ENCODE results near the gene PPP4R1. TPM values are rescaled to one million over a fixed set of nuclear protein-coding genes. Genes with fewer than 3 reads are reported as not detected.

The PPP4R1 gene
- total RNA-seq, 1 experiment from 2014 or later: 130 TPM

DNA sequence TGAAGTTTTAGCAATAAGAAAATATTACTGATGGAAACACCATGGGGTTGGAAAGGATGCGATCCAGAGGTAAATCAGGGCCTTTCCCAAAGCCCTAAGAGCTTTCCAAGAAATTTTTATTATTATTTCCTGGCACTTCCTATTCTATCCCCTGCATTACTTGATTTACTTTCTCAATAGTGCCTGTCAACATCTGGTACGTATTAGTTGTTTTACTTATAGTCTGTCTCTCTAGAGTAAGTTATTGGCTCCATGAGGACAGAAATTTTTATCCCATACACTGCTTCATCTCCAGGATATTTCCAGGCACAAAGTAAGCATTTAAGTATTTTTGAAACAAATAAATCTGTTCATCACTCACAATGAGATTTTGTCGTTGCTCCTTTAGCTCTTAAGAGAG is 18.1 kb downstream of the PPP4R1 start:
- Histone ChIP-seq H3K4me3 (no peak overlapping the region), H3K27me3 (replicated peaks) (no peaks in the 10 kb centered on the region), H3K27ac (no peak overlapping the region), H3K4me1 (replicated peaks) (peaks cover 21% of the 10 kb centered on the region), H3K36me3 (peaks cover 44% of the 10 kb centered on the region), H3K9me3 (replicated peaks) (no peaks in the 10 kb centered on the region)
- no peak for DNase-seq (ENCODE audit: low read depth in 1 of 2, low spot score in 2 of 2)

- no peaks in the 10 kb centered on the region for H3K9me3 ChIP-seq (replicated peaks)
- H3K4me1 ChIP-seq (replicated peaks): peaks cover 21% of the 10 kb centered on the region
- DNase-seq (ENCODE audit: low read depth in 1 of 2, low spot score in 2 of 2): no peak
- no peak overlapping the region for H3K27ac ChIP-seq
- H3K4me3 ChIP-seq: no peak overlapping the region
- H3K27me3 ChIP-seq (replicated peaks): no peaks in the 10 kb centered on the region
- peaks cover 48% of the 10 kb centered on the region for H3K36me3 ChIP-seq
These were observed 19.3 kb downstream of the PPP4R1 start for GRCh38 chr18:9594823-9595596.

- no peaks in the 10 kb centered on the region for H3K9me3 ChIP-seq (replicated peaks)
- no peaks in the 10 kb centered on the region for H3K4me1 ChIP-seq (replicated peaks)
- DNase-seq (ENCODE audit: low read depth in 1 of 2, low spot score in 2 of 2): no peak
- no peak overlapping the region for H3K27ac ChIP-seq
- no peak overlapping the region for H3K4me3 ChIP-seq
- peaks cover 90% of the 10 kb centered on the region for H3K36me3 ChIP-seq
- H3K27me3 ChIP-seq (replicated peaks): no peaks in the 10 kb centered on the region
These were observed 26.4 kb downstream of the PPP4R1 start for GRCh38 chr18:9587924-9588323.

GRCh38 chr18:9586814-9587213 is 27.5 kb downstream of the PPP4R1 start:
- Histone ChIP-seq H3K27ac (no peak overlapping the region), H3K27me3 (replicated peaks) (no peaks in the 10 kb centered on the region), H3K36me3 (peaks cover 90% of the 10 kb centered on the region), H3K4me1 (replicated peaks) (no peaks in the 10 kb centered on the region), H3K4me3 (no peak overlapping the region), H3K9me3 (replicated peaks) (no peaks in the 10 kb centered on the region)
- no peak for DNase-seq (ENCODE audit: low read depth in 1 of 2, low spot score in 2 of 2)

- Histone ChIP-seq H3K4me1 (replicated peaks) (no peaks in the 10 kb centered on the region), H3K4me3 (no peak overlapping the region), H3K27ac (no peak overlapping the region), H3K27me3 (replicated peaks) (no peaks in the 10 kb centered on the region), H3K9me3 (replicated peaks) (no peaks in the 10 kb centered on the region), H3K36me3 (peaks cover 81% of the 10 kb centered on the region)
- DNase-seq (ENCODE audit: low read depth in 1 of 2, low spot score in 2 of 2): no peak
These were observed 32.7 kb downstream of the PPP4R1 start for GRCh38 chr18:9581667-9582066.

- no peak for DNase-seq (ENCODE audit: low read depth in 1 of 2, low spot score in 2 of 2)
- Histone ChIP-seq H3K36me3 (peaks cover 84% of the 10 kb centered on the region), H3K9me3 (replicated peaks) (no peaks in the 10 kb centered on the region), H3K27ac (no peak overlapping the region), H3K4me1 (replicated peaks) (peaks cover 6% of the 10 kb centered on the region; the same call in 1 of the 2 replicates), H3K4me3 (no peak overlapping the region), H3K27me3 (replicated peaks) (no peaks in the 10 kb centered on the region)
These were observed 36.1 kb downstream of the PPP4R1 start for GRCh38 chr18:9578306-9578705.

DNA sequence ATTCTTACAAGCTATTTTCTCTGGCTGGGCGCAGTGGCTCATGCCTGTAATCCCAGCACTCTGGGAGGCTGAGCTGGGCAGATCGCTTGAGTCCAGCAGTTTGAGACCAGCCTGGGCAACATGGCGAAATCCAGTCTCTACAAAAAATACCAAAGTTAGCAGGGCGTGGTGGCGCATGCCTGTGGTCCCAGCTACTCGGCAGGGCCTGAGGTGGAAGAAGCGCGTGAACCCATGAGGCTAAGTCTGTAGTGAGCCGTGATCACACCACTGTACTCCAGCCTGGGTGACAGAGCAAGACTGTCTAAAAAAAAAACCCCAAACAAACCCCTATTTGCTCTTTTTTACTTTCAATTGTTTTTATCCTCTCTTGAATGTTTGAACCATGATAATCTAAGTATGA is 37.0 kb downstream of the PPP4R1 start:
- H3K4me1 ChIP-seq (replicated peaks): peaks cover 6% of the 10 kb centered on the region; the same call in 1 of the 2 replicates
- no peak for DNase-seq (ENCODE audit: low read depth in 1 of 2, low spot score in 2 of 2)
- H3K36me3 ChIP-seq: peaks cover 85% of the 10 kb centered on the region
- no peaks in the 10 kb centered on the region for H3K27me3 ChIP-seq (replicated peaks)
- no peak overlapping the region for H3K27ac ChIP-seq
- no peak overlapping the region for H3K4me3 ChIP-seq
- no peaks in the 10 kb centered on the region for H3K9me3 ChIP-seq (replicated peaks)

GRCh38 chr18:9575558-9575957 is 38.8 kb downstream of the PPP4R1 start:
- Histone ChIP-seq H3K27me3 (replicated peaks) (no peaks in the 10 kb centered on the region), H3K4me1 (replicated peaks) (peaks cover 6% of the 10 kb centered on the region; the same call in 1 of the 2 replicates), H3K27ac (no peak overlapping the region), H3K4me3 (no peak overlapping the region), H3K36me3 (peaks cover 87% of the 10 kb centered on the region), H3K9me3 (replicated peaks) (no peaks in the 10 kb centered on the region)
- peak; percentile 63 to 88 for DNase-seq (ENCODE audit: low read depth in 1 of 2, low spot score in 2 of 2)

- no peak overlapping the region for H3K27ac ChIP-seq
- H3K4me3 ChIP-seq: no peak overlapping the region
- DNase-seq (ENCODE audit: low read depth in 1 of 2, low spot score in 2 of 2): no peak
- no peaks in the 10 kb centered on the region for H3K9me3 ChIP-seq (replicated peaks)
- peaks cover 6% of the 10 kb centered on the region; the same call in 1 of the 2 replicates for H3K4me1 ChIP-seq (replicated peaks)
- peaks cover 87% of the 10 kb centered on the region for H3K36me3 ChIP-seq
- H3K27me3 ChIP-seq (replicated peaks): no peaks in the 10 kb centered on the region
These were observed 39.8 kb downstream of the PPP4R1 start for GRCh38 chr18:9574473-9575115.

DNA sequence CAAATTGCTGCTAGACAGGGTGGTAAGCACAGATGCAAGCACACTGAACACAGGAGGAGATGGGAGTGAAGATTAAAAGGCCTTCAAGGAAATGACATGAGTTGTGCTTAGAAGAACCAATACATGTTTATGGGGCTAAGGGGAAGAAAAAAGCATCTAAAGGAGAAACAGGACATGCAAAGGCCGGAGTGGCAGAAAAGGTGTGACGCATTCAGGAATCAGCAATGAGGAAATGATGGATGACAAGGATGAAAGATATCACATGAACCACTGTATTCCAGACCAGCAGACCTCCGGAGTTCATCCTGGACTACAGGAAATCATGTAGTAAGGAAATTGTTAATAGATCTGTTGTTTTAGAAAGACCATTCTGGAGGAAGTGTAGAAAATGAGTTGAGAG is 42.8 kb downstream of the PPP4R1 start:
- Histone ChIP-seq H3K9me3 (replicated peaks) (no peaks in the 10 kb centered on the region), H3K4me1 (replicated peaks) (peaks cover 6% of the 10 kb centered on the region; the same call in 1 of the 2 replicates), H3K27me3 (replicated peaks) (no peaks in the 10 kb centered on the region), H3K36me3 (peaks cover 92% of the 10 kb centered on the region), H3K4me3 (no peak overlapping the region), H3K27ac (no peak overlapping the region)
- DNase-seq (ENCODE audit: low read depth in 1 of 2, low spot score in 2 of 2): no peak

GRCh38 chr18:9570255-9570654 is 44.1 kb downstream of the PPP4R1 start:
- Histone ChIP-seq H3K9me3 (replicated peaks) (no peaks in the 10 kb centered on the region), H3K27me3 (replicated peaks) (no peaks in the 10 kb centered on the region), H3K4me3 (no peak overlapping the region), H3K27ac (no peak overlapping the region), H3K4me1 (replicated peaks) (no peaks in the 10 kb centered on the region), H3K36me3 (peaks cover 90% of the 10 kb centered on the region)
- no peak for DNase-seq (ENCODE audit: low read depth in 1 of 2, low spot score in 2 of 2)

GRCh38 chr18:9569178-9569577 is 45.2 kb downstream of the PPP4R1 start:
- H3K4me1 ChIP-seq (replicated peaks): no peaks in the 10 kb centered on the region
- no peak overlapping the region for H3K27ac ChIP-seq
- no peak for DNase-seq (ENCODE audit: low read depth in 1 of 2, low spot score in 2 of 2)
- no peak overlapping the region for H3K4me3 ChIP-seq
- H3K9me3 ChIP-seq (replicated peaks): no peaks in the 10 kb centered on the region
- H3K36me3 ChIP-seq: peaks cover 87% of the 10 kb centered on the region
- H3K27me3 ChIP-seq (replicated peaks): no peaks in the 10 kb centered on the region

GRCh38 chr18:9568186-9568585 is 46.2 kb downstream of the PPP4R1 start:
- Histone ChIP-seq H3K4me3 (no peak overlapping the region), H3K9me3 (replicated peaks) (no peaks in the 10 kb centered on the region), H3K4me1 (replicated peaks) (no peaks in the 10 kb centered on the region), H3K27me3 (replicated peaks) (no peaks in the 10 kb centered on the region), H3K36me3 (peaks cover 89% of the 10 kb centered on the region), H3K27ac (no peak overlapping the region)
- DNase-seq (ENCODE audit: low read depth in 1 of 2, low spot score in 2 of 2): no peak

DNA sequence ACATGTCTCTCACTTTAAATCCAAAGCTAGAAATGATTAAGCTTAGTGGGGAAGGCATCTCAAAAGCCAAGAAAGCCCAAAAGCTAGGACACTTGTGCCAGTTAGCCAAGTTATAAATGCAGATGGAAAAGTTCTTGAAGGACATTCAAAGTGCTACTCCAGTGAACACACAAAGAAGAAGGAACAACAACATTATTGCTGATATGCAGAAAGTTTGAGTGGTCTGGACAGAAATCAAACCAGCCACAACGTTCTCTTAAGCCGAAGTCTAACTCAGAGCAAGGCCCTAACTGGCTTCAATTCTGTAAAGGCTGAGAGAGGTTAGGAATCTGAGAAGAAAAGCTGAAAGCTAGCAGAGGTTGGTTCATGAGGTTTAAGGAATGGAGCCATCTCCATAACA is 49.0 kb downstream of the PPP4R1 start:
- no peaks in the 10 kb centered on the region for H3K4me1 ChIP-seq (replicated peaks)
- no peak overlapping the region for H3K4me3 ChIP-seq
- H3K36me3 ChIP-seq: peaks cover 86% of the 10 kb centered on the region
- H3K27me3 ChIP-seq (replicated peaks): no peaks in the 10 kb centered on the region
- no peaks in the 10 kb centered on the region for H3K9me3 ChIP-seq (replicated peaks)
- no peak for DNase-seq (ENCODE audit: low read depth in 1 of 2, low spot score in 2 of 2)
- H3K27ac ChIP-seq: no peak overlapping the region

All from SJSA1 (cell line).